ENCODE results near the gene VSIR. TPM values are rescaled to one million over a fixed set of nuclear protein-coding genes. Genes with fewer than 3 reads are reported as not detected.

Gene VSIR
- total RNA-seq, 1 donor from 2014 or later: 117 TPM

GRCh38 chr10:71761541-71762113, 11.7 kb downstream of the VSIR start:
- DNase-seq: no peak
- Histone ChIP-seq H3K4me3 (no peak overlapping the region), H3K36me3 (peaks cover 68% of the 10 kb centered on the region), H3K27ac (no peak overlapping the region), H3K4me1 (peaks cover 88% of the 10 kb centered on the region), H3K9me3 (no peaks in the 10 kb centered on the region), H3K27me3 (ENCODE audit: low read depth) (no peaks in the 10 kb centered on the region)
- intact Hi-C loops (cut with DNase I): no loop called here
- no peak for TF ChIP-seq CTCF (IDR thresholded peaks at IDR 0.05)
- no peak for ATAC-seq

DNA sequence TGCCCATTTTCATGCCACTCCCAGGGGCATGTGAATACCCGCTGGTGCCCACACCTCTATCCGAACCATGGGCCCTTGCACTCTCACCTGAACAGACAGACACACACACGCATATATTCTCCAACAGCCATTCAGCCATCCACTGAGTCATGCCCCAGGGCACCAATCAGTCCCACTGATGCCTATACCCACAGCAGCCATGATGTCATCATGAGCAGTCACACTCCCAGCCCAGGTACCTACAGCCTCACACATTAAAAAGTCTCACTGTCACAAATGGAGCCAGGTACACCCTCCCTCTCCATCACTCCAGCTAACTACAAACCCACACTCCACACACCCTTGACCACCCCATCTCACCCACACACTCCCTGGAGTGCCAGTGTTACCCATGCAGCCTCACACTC, 12.2 kb downstream of the VSIR start:
- intact Hi-C loops (cut with DNase I): no loop called here
- no peak for ATAC-seq
- no peak for TF ChIP-seq CTCF (IDR thresholded peaks at IDR 0.05)
- Histone ChIP-seq H3K4me1 (peaks cover 88% of the 10 kb centered on the region), H3K9me3 (no peaks in the 10 kb centered on the region), H3K36me3 (peaks cover 68% of the 10 kb centered on the region), H3K4me3 (no peak overlapping the region), H3K27ac (peak overlapping the region; percentile 31), H3K27me3 (ENCODE audit: low read depth) (no peaks in the 10 kb centered on the region)
- DNase-seq: no peak

- peaks cover 84% of the 10 kb centered on the region for H3K4me1 ChIP-seq
- H3K36me3 ChIP-seq: peaks cover 74% of the 10 kb centered on the region
- peak overlapping the region; percentile 80 for H3K27ac ChIP-seq
- no peaks in the 10 kb centered on the region for H3K27me3 ChIP-seq (ENCODE audit: low read depth)
- TF ChIP-seq CTCF (IDR thresholded peaks at IDR 0.05): no peak
- no peaks in the 10 kb centered on the region for H3K9me3 ChIP-seq
- no peak overlapping the region for H3K4me3 ChIP-seq
- ATAC-seq: no peak
- intact Hi-C loops (cut with DNase I): no loop called here
- DNase-seq: no peak
These were observed 15.9 kb downstream of the VSIR start for GRCh38 chr10:71757399-71757922.

DNA sequence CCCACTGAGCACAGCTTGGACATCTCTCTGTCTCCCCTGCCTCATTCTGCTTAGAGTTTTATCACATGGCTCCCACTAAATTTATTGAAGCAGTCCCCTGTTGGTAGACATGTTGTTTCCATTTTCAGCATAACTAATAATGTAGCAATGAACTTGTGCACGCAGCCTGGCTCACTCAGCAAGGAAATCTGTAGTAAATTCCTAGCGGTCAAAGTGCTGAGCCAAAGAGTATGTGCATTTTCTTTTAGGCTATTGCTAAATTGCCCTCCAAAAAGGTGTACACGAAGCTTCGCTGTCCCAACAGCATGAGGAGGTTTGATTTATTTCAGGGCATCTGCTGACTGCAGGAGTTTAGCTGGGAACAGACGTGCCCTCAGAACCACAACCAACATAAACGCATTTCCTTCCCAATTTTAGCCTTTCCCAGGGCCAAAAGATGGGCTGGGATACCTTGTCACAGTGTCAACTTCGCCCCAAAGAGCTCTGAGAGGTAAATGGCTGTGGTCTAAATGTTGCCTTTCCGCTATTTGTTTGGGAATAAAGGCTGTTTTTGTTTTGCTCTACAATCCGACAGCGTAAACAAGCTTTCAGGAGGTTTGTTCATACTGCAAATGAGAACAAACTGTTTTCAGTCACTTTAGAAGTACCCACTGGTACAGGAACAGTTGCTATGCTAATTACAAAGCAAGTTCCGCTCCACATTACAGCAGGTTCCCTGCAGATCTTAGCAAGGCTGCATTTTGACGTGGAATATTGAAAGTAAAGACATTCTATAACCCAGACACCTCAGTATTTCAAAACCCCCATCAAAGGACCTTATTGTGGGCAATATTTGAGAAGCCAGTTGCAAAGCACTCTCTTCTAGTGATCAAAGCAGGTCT, 16.8 kb downstream of the VSIR start:
- Histone ChIP-seq H3K36me3 (peaks cover 74% of the 10 kb centered on the region), H3K27ac (peak overlapping the region; percentile 80), H3K9me3 (no peaks in the 10 kb centered on the region), H3K4me1 (peaks cover 84% of the 10 kb centered on the region), H3K27me3 (ENCODE audit: low read depth) (no peaks in the 10 kb centered on the region), H3K4me3 (no peak overlapping the region)
- TF ChIP-seq CTCF (IDR thresholded peaks at IDR 0.05): no peak
- DNase-seq (no peak), ATAC-seq (peak in 1 of 2 donors; percentile 22)
- intact Hi-C loops (cut with DNase I): no loop called here

DNA sequence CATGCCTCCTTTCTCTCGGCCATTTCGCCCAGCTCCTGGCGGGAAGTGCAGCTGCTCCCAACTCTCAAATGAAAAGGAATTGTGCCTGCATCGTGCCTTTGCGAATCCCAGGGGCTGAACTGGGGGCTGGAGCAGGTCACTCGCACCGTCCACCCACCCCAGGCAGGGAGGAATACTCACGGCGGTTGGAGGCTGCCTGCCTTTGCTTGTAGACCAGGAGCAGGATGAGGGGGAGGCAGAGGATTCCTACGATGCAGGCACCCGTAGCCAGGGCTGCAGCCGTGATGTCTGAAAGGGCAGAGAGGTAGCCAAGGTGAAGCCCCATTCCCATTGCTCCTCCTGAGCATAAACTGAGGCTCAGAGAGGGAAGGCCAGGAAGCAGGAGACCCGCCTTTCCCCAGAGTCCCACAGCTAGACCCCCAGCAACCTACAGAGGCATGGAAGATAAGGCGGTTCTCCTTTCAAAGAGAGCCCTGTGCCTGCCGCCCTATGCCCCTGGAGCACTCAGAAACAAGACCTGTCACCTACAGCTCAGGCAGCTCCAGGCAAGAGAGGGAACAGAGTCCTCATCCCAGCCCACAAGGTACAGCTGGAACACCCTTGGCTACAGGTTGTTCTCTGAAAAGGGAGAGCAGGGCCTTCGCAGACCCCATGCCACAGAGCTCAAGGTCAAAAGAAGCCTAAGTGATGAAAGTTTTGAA, 18.0 kb downstream of the VSIR start:
- DNase-seq (no peak), ATAC-seq (no peak)
- Histone ChIP-seq H3K27ac (peak overlapping the region; percentile 80), H3K4me1 (peaks cover 83% of the 10 kb centered on the region), H3K27me3 (ENCODE audit: low read depth) (no peaks in the 10 kb centered on the region), H3K36me3 (peaks cover 72% of the 10 kb centered on the region), H3K4me3 (no peak overlapping the region), H3K9me3 (no peaks in the 10 kb centered on the region)
- intact Hi-C loops (cut with DNase I): no loop called here
- TF ChIP-seq CTCF (IDR thresholded peaks at IDR 0.05): no peak
